Breast epithelium (tissue), 4 donors: ENCODE measurements around the gene AKR1C1. TPM values are rescaled to one million over a fixed set of nuclear protein-coding genes. Genes with fewer than 3 reads are reported as not detected.
A peak's percentile ranks its signal among the peaks of the same experiment; 100 is the strongest.
"Not testable (repeated sequence)": the region's sequence is repeated elsewhere in the genome, so short reads cannot be mapped to it uniquely, and the experiment has no call there.

Experiments used
- DNase-seq, 2 donors: peaks; one replicate each; pipeline ENCODE4 v3.0.0-alpha.2; 2019; ENCODE audit warnings: low spot score in 2 of 2
- H3K27ac ChIP-seq, 2 donors: fragments of 200-600 bp; sonication (generic) in 1 of 2; one replicate each; pipeline ENCODE4 v1.5.1; 2016 to 2019; ENCODE audit warnings: mild to moderate bottlenecking in 1 of 2
- H3K27me3 ChIP-seq, 2 donors: fragments of 200-600 bp; sonication (generic) in 1 of 2; one replicate each; pipeline versions ENCODE4 v1.5.1 to v1.6.0; 2017 to 2019; ENCODE audit warnings: control low read depth in 1 of 2, mild to moderate bottlenecking in 1 of 2
- H3K36me3 ChIP-seq: fragments of 200-600 bp; one replicate; pipeline ENCODE4 v1.5.1; 2019
- H3K4me1 ChIP-seq, 2 donors: fragments of 200-600 bp; sonication (generic); one replicate each; pipeline ENCODE4 v1.5.1; 2016 to 2019; ENCODE audit warnings: control low read depth in 1 of 2
- H3K4me3 ChIP-seq, 3 donors: fragments of 200-600 bp; sonication (generic); 1 replicate in 2 of 3; 2 replicates in 1 of 3; pipeline ENCODE4 v1.5.1; 2016 to 2019; ENCODE audit warnings: mild to moderate bottlenecking in 3 of 3, moderate library complexity in 2 of 3
- H3K9me3 ChIP-seq, 2 donors: fragments of 200-600 bp; sonication (generic) in 1 of 2; one replicate each; pipeline ENCODE4 v1.5.1; 2016 to 2019; ENCODE audit warnings: control low read depth in 1 of 2
- POLR2A ChIP-seq: fragments of 450-650 bp; IDR thresholded peaks from one replicate; pipeline ENCODE4 v1.6.1; 2016; ENCODE audit warnings: antibody characterized with exemption, mild to moderate bottlenecking, moderate library complexity
- POLR2AphosphoS5 ChIP-seq, 3 donors: sonication (generic); formaldehyde crosslinking; IDR thresholded peaks; one replicate each; pipeline ENCODE4 v1.6.1; 2017; ENCODE audit warnings: antibody characterized with exemption in 3 of 3
- intact Hi-C: fragments of 100-400 bp; cut with DNase I; formaldehyde crosslinking; loops from one replicate; pipeline ENCODE4 v1.15.1; 2023; ENCODE audit warnings: low total_unique reads
- total RNA-seq, 3 donors: library from RNA; depleted of rRNA; stranded (reverse); fragments of >200 nt; gene quantifications; one replicate each; pipeline ENCODE4 v1.1.0, GENCODE V29; 2016
- TF ChIP-seq, protein P1 (sequence below), 3 donors: fragments of 450-650 bp; IDR thresholded peaks; one replicate each; pipeline ENCODE4 v1.5.1; 2016 to 2017; ENCODE audit warnings: antibody characterized with exemption in 3 of 3, mild to moderate bottlenecking in 3 of 3, moderate library complexity in 3 of 3

Gene AKR1C1
- total RNA-seq, 3 donors from 2014 or later: 24.1 to 214 (median 31.5) TPM

DNA sequence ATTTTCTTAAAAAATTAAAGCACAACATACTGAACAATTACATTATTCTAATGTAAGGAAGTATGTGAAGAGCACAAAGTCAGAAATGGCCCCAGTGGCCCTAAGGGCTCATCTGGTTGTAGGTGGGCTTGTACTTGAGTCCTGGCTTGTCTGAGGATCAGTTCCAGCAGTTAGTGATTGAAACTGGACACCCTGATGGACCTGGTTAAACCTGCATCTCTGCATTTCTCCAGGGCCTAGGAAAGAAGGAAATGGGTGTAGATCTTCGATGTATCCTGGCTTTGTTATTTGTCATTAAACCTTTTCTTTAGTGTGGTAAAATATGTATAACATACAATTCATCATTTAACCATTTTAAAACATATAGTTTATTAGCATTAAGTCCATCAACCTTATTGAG, 50.2 kb downstream of the AKR1C1 start:
- Histone ChIP-seq H3K4me1 (no peaks in the 10 kb centered on the region), H3K27ac (peak overlapping the region in 1 of 2 donors; percentile 4), H3K9me3 (no peaks in the 10 kb centered on the region), H3K36me3 (no peaks in the 10 kb centered on the region), H3K4me3 (no peak overlapping the region), H3K27me3 (no peaks in the 10 kb centered on the region)
- intact Hi-C loops: no loop called here
- DNase-seq: no peak
- TF ChIP-seq, protein P1, sequence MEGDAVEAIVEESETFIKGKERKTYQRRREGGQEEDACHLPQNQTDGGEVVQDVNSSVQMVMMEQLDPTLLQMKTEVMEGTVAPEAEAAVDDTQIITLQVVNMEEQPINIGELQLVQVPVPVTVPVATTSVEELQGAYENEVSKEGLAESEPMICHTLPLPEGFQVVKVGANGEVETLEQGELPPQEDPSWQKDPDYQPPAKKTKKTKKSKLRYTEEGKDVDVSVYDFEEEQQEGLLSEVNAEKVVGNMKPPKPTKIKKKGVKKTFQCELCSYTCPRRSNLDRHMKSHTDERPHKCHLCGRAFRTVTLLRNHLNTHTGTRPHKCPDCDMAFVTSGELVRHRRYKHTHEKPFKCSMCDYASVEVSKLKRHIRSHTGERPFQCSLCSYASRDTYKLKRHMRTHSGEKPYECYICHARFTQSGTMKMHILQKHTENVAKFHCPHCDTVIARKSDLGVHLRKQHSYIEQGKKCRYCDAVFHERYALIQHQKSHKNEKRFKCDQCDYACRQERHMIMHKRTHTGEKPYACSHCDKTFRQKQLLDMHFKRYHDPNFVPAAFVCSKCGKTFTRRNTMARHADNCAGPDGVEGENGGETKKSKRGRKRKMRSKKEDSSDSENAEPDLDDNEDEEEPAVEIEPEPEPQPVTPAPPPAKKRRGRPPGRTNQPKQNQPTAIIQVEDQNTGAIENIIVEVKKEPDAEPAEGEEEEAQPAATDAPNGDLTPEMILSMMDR (IDR thresholded peaks at IDR 0.05): no peak
- TF ChIP-seq POLR2AphosphoS5 (IDR thresholded peaks at IDR 0.05) (no peak), POLR2A (no peak)

DNA sequence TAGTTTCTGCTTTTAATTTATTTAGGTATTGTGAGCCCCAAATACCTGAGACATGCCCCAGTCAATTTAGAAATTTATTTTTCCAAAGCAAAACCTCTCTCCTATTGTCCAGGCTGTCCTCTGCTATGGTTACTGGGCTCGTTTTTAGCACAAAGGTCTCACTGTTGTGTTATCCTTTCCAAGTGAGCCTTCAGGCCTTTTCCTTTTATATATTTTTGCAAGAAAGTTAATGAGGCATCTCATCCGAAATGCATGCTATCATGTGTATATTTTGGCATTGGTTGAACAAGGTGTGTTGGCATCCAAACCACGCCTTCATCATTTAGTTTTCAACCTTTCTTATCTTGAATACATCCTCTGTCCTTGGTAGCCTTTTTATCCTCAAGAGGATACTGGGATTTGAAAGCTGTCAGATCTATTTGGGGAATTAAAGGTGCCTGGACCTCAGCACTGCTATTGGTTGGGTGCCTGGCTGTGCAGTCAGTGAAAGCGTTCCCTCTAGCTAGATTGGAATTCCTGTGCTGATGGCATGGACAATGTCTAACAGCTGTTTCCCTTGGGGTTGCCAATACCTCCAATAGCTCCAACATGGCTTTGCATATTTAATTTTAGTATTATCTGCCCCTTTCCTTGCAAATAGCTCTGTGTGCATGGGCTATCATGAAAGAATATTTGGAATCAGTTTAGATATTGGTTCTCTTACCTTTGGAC, 51.1 kb downstream of the AKR1C1 start:
- H3K27ac ChIP-seq, intact Hi-C loops, H3K9me3 ChIP-seq, H3K4me3 ChIP-seq, H3K4me1 ChIP-seq, H3K27me3 ChIP-seq, H3K36me3 ChIP-seq, DNase-seq: not testable (repeated sequence)

DNA sequence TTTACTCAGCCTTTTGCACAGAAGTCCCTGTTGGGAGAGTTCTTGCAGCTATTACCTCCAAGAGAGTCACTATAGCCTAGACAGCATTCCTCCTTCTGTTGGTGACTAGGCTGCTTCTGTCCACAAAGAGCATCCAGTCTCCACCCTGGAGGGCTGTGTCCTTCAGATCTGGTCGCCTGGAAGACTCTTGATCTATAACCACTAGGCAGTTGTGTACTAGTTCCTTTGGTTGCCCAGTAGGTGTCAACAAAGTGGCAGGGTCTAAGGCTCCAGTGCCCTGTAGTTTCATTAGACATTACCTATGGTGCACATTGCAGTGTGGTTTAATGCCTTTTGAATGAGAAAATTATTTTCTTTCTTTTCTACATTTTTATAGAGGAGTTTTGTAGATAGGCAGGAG, 51.7 kb downstream of the AKR1C1 start:
- Histone ChIP-seq H3K9me3 (no peaks in the 10 kb centered on the region), H3K4me1 (no peaks in the 10 kb centered on the region), H3K27me3 (no peaks in the 10 kb centered on the region), H3K27ac (no peak overlapping the region), H3K36me3 (no peaks in the 10 kb centered on the region), H3K4me3 (no peak overlapping the region)
- TF ChIP-seq POLR2A (no peak), POLR2AphosphoS5 (IDR thresholded peaks at IDR 0.05) (no peak)
- TF ChIP-seq, protein P1 (IDR thresholded peaks at IDR 0.05): no peak
- no peak for DNase-seq
- intact Hi-C loops: no loop called here

DNA sequence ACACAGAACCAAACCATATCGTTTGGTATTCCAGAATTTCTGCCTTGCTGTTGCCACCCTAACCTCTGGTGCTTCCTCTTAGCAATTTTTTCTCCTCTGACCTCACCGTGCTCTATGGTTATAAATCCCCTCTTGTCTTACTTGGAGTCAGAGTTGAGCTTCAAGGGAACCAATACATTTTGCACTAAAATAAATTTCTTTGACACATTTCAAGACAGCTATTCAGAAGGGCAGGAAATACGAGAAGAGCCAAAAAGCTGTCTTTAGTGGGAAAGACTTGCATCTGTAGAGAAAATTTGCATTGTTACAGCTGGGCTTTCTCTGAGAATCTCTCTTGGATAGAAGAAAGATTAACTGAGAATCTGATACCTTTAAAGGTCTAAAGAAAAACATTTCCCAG, 54.9 kb downstream of the AKR1C1 start:
- intact Hi-C loops: no loop called here
- peak overlapping the region in 1 of 2 donors; percentile 23 for H3K27ac ChIP-seq
- H3K36me3 ChIP-seq: no peaks in the 10 kb centered on the region
- no peak for TF ChIP-seq POLR2AphosphoS5 (IDR thresholded peaks at IDR 0.05)
- no peak for TF ChIP-seq POLR2A
- TF ChIP-seq, protein P1 (IDR thresholded peaks at IDR 0.05): no peak
- H3K9me3 ChIP-seq: no peaks in the 10 kb centered on the region
- no peaks in the 10 kb centered on the region for H3K27me3 ChIP-seq
- no peak overlapping the region for H3K4me3 ChIP-seq
- no peak for DNase-seq
- no peaks in the 10 kb centered on the region for H3K4me1 ChIP-seq

DNA sequence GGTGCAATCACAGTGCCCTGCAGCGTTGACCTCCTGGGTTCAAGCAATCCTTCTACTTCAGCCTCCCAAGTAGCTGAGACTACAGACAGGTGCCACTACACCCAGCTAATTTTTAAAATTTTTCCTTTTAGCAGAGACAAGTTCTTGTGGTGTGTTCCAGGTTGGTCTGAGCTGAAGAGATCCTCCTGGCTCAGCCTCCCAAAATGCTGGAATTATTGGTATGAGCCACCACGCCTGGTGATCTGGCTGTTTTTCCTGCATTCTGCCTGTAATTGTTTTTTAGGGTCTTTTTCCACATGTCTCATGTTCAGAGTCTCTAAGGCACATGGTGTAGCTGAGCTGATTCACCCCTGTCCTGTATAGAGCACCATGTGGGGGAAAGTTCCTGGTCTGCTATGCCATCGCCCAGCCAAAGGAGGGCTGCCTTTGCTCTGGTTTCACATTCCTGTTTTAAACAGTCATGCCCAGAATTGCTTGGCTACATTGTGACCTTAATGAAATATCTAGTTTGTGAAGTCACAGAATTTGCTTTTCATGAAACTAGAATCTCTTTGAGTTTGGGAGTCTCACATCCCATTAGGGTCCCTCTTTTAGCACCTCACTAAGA, 55.6 kb downstream of the AKR1C1 start:
- H3K9me3 ChIP-seq, intact Hi-C loops, H3K36me3 ChIP-seq, H3K27me3 ChIP-seq, H3K4me1 ChIP-seq, H3K4me3 ChIP-seq: not testable (repeated sequence)
- peak overlapping the region; percentile 19 to 36 for H3K27ac ChIP-seq
- TF ChIP-seq, protein P1 (IDR thresholded peaks at IDR 0.05): peak in 1 of 3 donors; percentile 15
- DNase-seq: peak in 1 of 2 donors; percentile 21

DNA sequence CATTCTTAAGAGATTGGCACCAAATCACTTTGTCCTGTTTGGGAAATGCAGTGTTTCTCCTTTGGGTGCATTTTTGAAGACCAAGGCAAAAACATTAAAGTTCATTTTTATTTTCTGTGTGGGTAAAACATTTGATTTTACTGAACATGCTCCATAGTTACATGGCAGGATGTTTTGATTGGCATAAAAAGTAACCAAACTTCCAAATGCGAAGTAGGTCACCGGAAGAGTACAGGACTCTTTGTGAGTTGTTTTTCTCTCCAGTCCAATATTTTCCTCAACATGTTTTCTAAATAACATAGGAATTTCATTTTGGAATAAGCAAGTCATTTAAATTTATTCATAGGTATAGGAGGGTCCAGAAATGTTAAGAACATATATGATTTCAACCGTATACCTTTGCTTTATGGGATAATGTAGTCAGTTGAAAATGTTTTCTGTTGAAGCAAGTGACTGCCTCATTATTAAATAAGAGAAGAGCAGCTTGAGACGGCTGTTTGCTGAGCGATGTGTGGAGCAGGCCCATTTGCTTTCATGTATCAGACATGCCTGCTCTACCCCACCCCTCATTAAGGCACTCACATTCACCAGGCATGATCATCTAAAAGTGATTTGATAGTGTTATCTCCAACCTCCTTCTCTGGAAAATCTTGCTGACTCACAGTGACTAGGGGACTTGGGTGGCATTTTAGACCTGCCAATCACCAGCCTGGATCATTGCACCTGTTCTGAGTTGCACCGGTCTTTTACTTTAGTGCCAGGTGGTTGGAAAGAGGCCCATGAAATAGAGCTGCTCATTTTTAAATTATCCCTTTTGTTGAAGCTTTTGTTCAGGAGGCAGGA, 56.8 kb downstream of the AKR1C1 start:
- H3K9me3 ChIP-seq, H3K27me3 ChIP-seq, intact Hi-C loops, H3K4me1 ChIP-seq, DNase-seq, H3K4me3 ChIP-seq, H3K36me3 ChIP-seq: not testable (repeated sequence)
- peak overlapping the region; percentile 19 to 72 for H3K27ac ChIP-seq

DNA sequence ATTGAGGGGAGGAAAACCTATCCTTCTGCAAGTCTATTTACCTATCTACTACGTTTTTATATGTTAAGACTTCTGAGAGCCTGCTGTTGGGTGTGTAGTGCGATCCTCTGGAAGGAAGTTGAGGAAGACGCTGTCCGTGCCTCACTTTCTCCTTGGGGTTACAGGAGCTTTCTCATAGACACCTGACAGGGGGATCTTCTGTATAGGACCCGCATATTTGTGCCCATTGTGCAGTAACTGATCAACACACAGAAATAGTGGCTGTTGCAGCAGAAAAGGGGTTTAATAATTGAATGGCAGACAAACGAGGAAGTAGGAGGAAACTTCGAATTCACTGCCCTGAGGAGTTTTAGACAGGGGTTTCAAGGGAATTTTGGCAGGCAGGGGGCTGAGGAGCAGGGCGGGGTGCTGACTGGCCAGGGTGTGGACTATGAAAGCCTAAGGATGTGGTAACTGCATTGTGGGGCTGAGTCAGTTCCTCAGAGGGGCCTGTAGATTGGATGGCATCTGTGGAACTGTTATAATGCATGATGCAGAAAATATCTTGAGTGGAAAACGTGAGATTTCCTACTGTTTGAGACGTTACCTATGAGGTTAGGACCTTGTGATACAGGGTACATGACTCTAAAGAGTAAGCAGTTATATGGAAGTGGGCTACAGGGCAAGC, 58.5 kb downstream of the AKR1C1 start:
- H3K4me3 ChIP-seq, DNase-seq, H3K4me1 ChIP-seq, H3K27ac ChIP-seq, intact Hi-C loops, H3K27me3 ChIP-seq, H3K36me3 ChIP-seq, H3K9me3 ChIP-seq: not testable (repeated sequence)
